K562 (cell line): Measurements from ENCODE around the gene TMEM267. TPM values are rescaled to one million over a fixed set of nuclear protein-coding genes. Genes with fewer than 3 reads are reported as not detected.
A peak's percentile ranks its signal among the peaks of the same experiment; 100 is the strongest.

Experiments used
- ARID4B ChIP-seq: sonication (generic); formaldehyde crosslinking; IDR thresholded peaks from 2 replicates; pipeline ENCODE4 v1.8.0; 2022; ENCODE audit warnings: mild to moderate bottlenecking, missing genetic modification reagents
- BHLHE40 ChIP-seq: IDR thresholded peaks from 2 replicates; pipeline ENCODE4 v1.6.1; 2011; ENCODE audit warnings: low read length, improper control_type of control experiment
- BRD9 ChIP-seq: fragments of 450-650 bp; IDR thresholded peaks from 2 replicates; pipeline ENCODE4 v1.6.1; 2018; ENCODE audit warnings: low read depth; ENCODE audit not compliant: partially characterized antibody
- CREB3L1 ChIP-seq: fragments of 450-650 bp; IDR thresholded peaks from 2 replicates; pipeline ENCODE4 v1.6.1; 2014; ENCODE audit warnings: low read depth, mild to moderate bottlenecking, moderate library complexity, borderline replicate concordance
- EGR1 ChIP-seq: fragments of 450-650 bp; conservative IDR thresholded peaks from 2 replicates; pipeline ENCODE4 v1.6.1; 2017; ENCODE audit warnings: mild to moderate bottlenecking
- EHMT2 ChIP-seq: fragments of 450-650 bp; IDR thresholded peaks from 2 replicates; pipeline ENCODE4 v1.6.1; 2018; ENCODE audit warnings: antibody characterized with exemption
- PCBP2 ChIP-seq: fragments of 200-400 bp; formaldehyde crosslinking; IDR thresholded peaks from 2 replicates; pipeline ENCODE4 v1.6.1; 2018; ENCODE audit warnings: low read length, low read depth, mild to moderate bottlenecking, moderate library complexity; ENCODE audit not compliant: poor library complexity, severe bottlenecking
- PRDM10 ChIP-seq: fragments of 450-650 bp; IDR thresholded peaks from 2 replicates; pipeline ENCODE4 v1.6.1; 2018; ENCODE audit not compliant: partially characterized antibody
- PTBP1 ChIP-seq: fragments of 200-400 bp; formaldehyde crosslinking; IDR thresholded peaks from 2 replicates; pipeline ENCODE4 v1.6.1; 2017; ENCODE audit warnings: low read depth, low read length
- SIN3A ChIP-seq, 2 experiments: fragments of 150-350 bp in 1 of 2; IDR thresholded peaks; 2 replicates each; pipeline ENCODE4 v1.6.1; 2011 to 2016; ENCODE audit warnings: borderline replicate concordance in 2 of 2, low read depth in 2 of 2, low read length in 2 of 2, mild to moderate bottlenecking in 2 of 2, moderate library complexity in 2 of 2; ENCODE audit not compliant: control insufficient read depth in 1 of 2
- TFE3 ChIP-seq: fragments of 450-650 bp; formaldehyde crosslinking; IDR thresholded peaks from 2 replicates; pipeline ENCODE4 v1.4.0; 2020; ENCODE audit warnings: mild to moderate bottlenecking, mixed read lengths
- TGIF2 ChIP-seq: sonication (generic); formaldehyde crosslinking; IDR thresholded peaks from 2 replicates; pipeline ENCODE4 v1.8.1; 2022; ENCODE audit warnings: mild to moderate bottlenecking, missing genetic modification reagents, moderate library complexity
- ZNF224 ChIP-seq: sonication (generic); formaldehyde crosslinking; IDR thresholded peaks from 2 replicates; pipeline ENCODE4 v1.8.0; 2022; ENCODE audit warnings: mild to moderate bottlenecking, missing genetic modification reagents
- ZNF717 ChIP-seq: fragments of 250-450 bp; sonication (Bioruptor Pico); IDR thresholded peaks from 2 replicates; pipeline ENCODE4 v1.5.0; 2021
- ZNF778 ChIP-seq: fragments of 450-650 bp; formaldehyde crosslinking; IDR thresholded peaks from 2 replicates; pipeline ENCODE4 v1.4.0; 2020; ENCODE audit warnings: mild to moderate bottlenecking, moderate library complexity
- polyA plus RNA-seq, 8 experiments: library from polyadenylated mRNA; depleted of rRNA in 4 of 8; stranded (reverse) in 5 of 8; unstranded in 3 of 8; fragments of >200 nt; fragmentation: Nextera tagmentation in 2 of 8; fragmentation: Illumina TruSeq in 1 of 8; extraction: Ambion mirVana in 2 of 8; extraction: Trizol in 1 of 8; gene quantifications; 2 replicates each; pipeline versions ENCODE4 v1.2.1 to v1.2.3, GENCODE V29; 2011 to 2014; ENCODE audit warnings: inconsistent platforms in 1 of 8, missing spikeins in 1 of 8
- total RNA-seq, 7 experiments: library from RNA; depleted of rRNA in 6 of 7; stranded (reverse); fragments of >200 nt in 6 of 7; fragmentation: Illumina TruSeq in 2 of 7; extraction: Trizol in 2 of 7; gene quantifications; 2 replicates each; pipeline versions ENCODE4 v1.2.1 to v1.2.3, GENCODE V29; 2011 to 2021; ENCODE audit warnings: low replicate concordance in 1 of 7

TMEM267 gene
- total and polyA plus RNA-seq, 9 of the 15 experiments (the other 6 are each of a cell fraction or from before 2014, with no cell fraction given), result 8.1 to 61.1 (median 17.8) TPM

GRCh38 chr5:43483298-43484105 lies at the start of gene TMEM267 (continued):
- TF ChIP-seq ARID4B (CRISPR knock-in tag) (peak; percentile 79), ZNF778 (no peak), TFE3 (CRISPR knock-in tag) (0 out of 2 replicates have a peak, but pooled peaks have one; percentile 4), PCBP2 (no peak), BHLHE40 (peak; percentile 19; the same call in 1 of the 2 replicates), PRDM10 (peak; percentile 77), PTBP1 (no peak), ZNF717 (CRISPR knock-in tag) (no peak), SIN3A (IDR thresholded peaks at IDR 0.05; ENCODE audit: borderline replicate concordance in 2 of 2, control insufficient read depth in 1 of 2, low read depth in 2 of 2, low read length in 2 of 2) (peak; percentile 75 to 83; a peak in 1 of 4 replicates), ZNF224 (no peak), TGIF2 (0 out of 2 replicates have a peak, but pooled peaks have one; percentile 48), EHMT2 (no peak), BRD9 (peak; percentile 15), CREB3L1 (peak; percentile 77), EGR1 (peak; percentile 94)
